Uterus (tissue), 4 donors: ENCODE results near the gene ADSS1. TPM values are rescaled to one million over a fixed set of nuclear protein-coding genes. Genes with fewer than 3 reads are reported as not detected.

Source experiments
- DNase-seq, 2 donors: peaks; one replicate each; pipeline ENCODE4 v3.0.0-alpha.2; 2019 to 2020
- H3K27ac ChIP-seq, 2 donors: fragments of 200-600 bp; sonication (generic); 1 replicate in 1 of 2; 2 replicates in 1 of 2; pipeline ENCODE4 v1.5.1; 2016 to 2018
- H3K27me3 ChIP-seq, 2 donors: fragments of 200-600 bp; sonication (generic); one replicate each; pipeline ENCODE4 v1.5.1; 2018 to 2019; ENCODE audit warnings: control low read depth in 1 of 2
- H3K36me3 ChIP-seq, 2 donors: fragments of 200-600 bp; sonication (generic); one replicate each; pipeline ENCODE4 v1.5.1; 2019; ENCODE audit warnings: control low read depth in 1 of 2
- H3K4me1 ChIP-seq, 2 donors: fragments of 200-600 bp; sonication (generic); one replicate each; pipeline ENCODE4 v1.5.1; 2018 to 2019; ENCODE audit warnings: control low read depth in 1 of 2
- H3K4me3 ChIP-seq, 2 donors: fragments of 200-600 bp; sonication (generic); 1 replicate in 1 of 2; 2 replicates in 1 of 2; pipeline ENCODE4 v1.5.1; 2018 to 2019; ENCODE audit warnings: mild to moderate bottlenecking in 1 of 2
- H3K9me3 ChIP-seq, 2 donors: fragments of 200-600 bp; sonication (generic); one replicate each; pipeline ENCODE4 v1.5.1; 2019; ENCODE audit warnings: control low read depth in 1 of 2
- CTCF ChIP-seq, 4 experiments: fragments of 200-600 bp in 2 of 4; fragments of 450-650 bp in 2 of 4; sonication (generic) in 2 of 4; IDR thresholded peaks; one replicate each; pipeline ENCODE4 v1.5.1; 2016 to 2019; ENCODE audit warnings: antibody characterized with exemption in 4 of 4, mild to moderate bottlenecking in 2 of 4, moderate library complexity in 1 of 4
- POLR2A ChIP-seq, 2 donors: fragments of 450-650 bp; IDR thresholded peaks; one replicate each; pipeline ENCODE4 v1.6.1; 2016; ENCODE audit warnings: antibody characterized with exemption in 2 of 2, mild to moderate bottlenecking in 1 of 2, moderate library complexity in 1 of 2
- intact Hi-C: fragments of 100-400 bp; cut with DNase I; formaldehyde crosslinking; loops from one replicate; pipeline ENCODE4 v1.15.1; 2023; ENCODE audit warnings: low total_unique reads
- total RNA-seq, 4 donors: library from RNA; depleted of rRNA in 3 of 4; stranded (reverse); fragments of >200 nt in 3 of 4; gene quantifications; one replicate each; pipeline versions ENCODE4 v1.1.0 to v1.2.4, GENCODE V29; 2014 to 2023
- donor health status: DM: yes; HTN: yes; CAD: no.

ADSS1 gene
- total RNA-seq, 4 donors from 2014 or later = 7.0 to 11.7 TPM; not detected in 2

DNA sequence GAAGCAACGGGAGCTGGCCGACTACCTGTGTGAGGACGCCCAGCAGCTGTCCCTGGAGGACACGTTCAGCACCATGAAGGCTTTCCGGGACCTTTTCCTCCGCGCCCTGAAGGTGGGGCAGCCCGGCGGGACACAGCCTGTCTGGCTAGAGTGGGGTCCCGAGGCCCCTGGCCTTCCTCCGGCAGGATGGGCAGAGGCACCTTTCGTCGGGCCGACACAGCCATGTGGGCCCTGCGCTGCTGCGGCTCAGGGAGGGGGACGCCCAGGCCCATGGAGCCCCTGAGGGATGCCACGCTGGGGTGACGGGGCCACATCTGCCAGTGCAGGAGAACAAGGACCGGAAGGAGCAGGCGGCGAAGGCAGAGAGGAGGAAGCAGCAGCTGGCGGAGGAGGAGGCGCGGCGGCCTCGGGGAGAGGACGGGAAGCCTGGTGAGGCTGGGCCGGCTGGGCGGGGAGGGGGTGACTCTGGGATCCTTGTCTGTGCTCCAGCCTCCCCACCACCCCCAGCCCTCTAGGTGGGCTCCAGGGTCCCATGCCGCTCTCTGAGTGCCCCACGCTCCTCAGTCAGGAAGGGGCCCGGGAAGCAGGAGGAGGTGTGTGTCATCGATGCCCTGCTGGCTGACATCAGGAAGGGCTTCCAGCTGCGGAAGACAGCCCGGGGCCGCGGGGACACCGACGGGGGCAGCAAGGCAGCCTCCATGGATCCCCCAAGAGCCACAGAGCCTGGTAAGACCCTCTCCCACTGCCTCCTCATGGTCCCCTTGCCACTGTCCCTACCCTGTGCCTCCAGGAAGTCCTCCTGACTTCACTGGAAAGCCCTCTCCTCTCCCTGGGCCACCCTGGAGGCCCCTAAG, 10.9 kb upstream of the ADSS1 start:
- no peaks in the 10 kb centered on the region for H3K36me3 ChIP-seq
- H3K4me1 ChIP-seq = no peaks in the 10 kb centered on the region
- H3K27ac ChIP-seq = no peak overlapping the region
- H3K27me3 ChIP-seq = no peaks in the 10 kb centered on the region
- intact Hi-C loops = no loop called here
- H3K4me3 ChIP-seq = no peak overlapping the region
- no peaks in the 10 kb centered on the region for H3K9me3 ChIP-seq
- no peak for TF ChIP-seq CTCF (IDR thresholded peaks at IDR 0.05)
- no peak for TF ChIP-seq POLR2A (IDR thresholded peaks at IDR 0.05)
- no peak for DNase-seq

DNA sequence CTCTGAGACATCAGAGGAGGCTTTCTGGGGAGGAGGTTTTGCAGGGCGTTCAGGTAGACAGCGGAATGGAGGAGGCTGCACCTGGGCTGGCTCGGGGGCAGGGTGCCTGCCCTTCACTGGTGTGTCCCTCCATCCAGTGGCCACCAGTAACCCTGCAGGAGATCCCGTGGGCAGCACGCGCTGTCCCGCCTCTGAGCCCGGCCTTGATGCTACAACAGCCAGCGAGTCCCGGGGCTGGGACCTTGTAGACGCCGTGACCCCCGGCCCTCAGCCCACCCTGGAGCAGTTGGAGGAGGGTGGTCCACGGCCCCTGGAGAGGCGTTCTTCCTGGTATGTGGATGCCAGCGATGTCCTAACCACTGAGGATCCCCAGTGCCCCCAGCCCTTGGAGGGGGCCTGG, 10.0 kb upstream of the ADSS1 start:
- DNase-seq = no peak
- no peak overlapping the region for H3K4me3 ChIP-seq
- H3K27ac ChIP-seq = no peak overlapping the region
- no peaks in the 10 kb centered on the region for H3K27me3 ChIP-seq
- no peak for TF ChIP-seq POLR2A (IDR thresholded peaks at IDR 0.05)
- TF ChIP-seq CTCF (IDR thresholded peaks at IDR 0.05) = no peak
- H3K4me1 ChIP-seq = no peaks in the 10 kb centered on the region
- H3K36me3 ChIP-seq = no peaks in the 10 kb centered on the region
- no peaks in the 10 kb centered on the region for H3K9me3 ChIP-seq
- intact Hi-C loops = no loop called here

- no peak for DNase-seq
- H3K4me3 ChIP-seq = no peak overlapping the region
- H3K9me3 ChIP-seq = no peaks in the 10 kb centered on the region
- no peaks in the 10 kb centered on the region for H3K27me3 ChIP-seq
- TF ChIP-seq POLR2A (IDR thresholded peaks at IDR 0.05) (no peak), CTCF (IDR thresholded peaks at IDR 0.05) (no peak)
- intact Hi-C loops = no loop called here
- H3K4me1 ChIP-seq = no peaks in the 10 kb centered on the region
- H3K36me3 ChIP-seq = no peaks in the 10 kb centered on the region
- H3K27ac ChIP-seq = no peak overlapping the region
These were observed 9.3 kb upstream of the ADSS1 start for GRCh38 chr14:104714681-104715080.

DNA sequence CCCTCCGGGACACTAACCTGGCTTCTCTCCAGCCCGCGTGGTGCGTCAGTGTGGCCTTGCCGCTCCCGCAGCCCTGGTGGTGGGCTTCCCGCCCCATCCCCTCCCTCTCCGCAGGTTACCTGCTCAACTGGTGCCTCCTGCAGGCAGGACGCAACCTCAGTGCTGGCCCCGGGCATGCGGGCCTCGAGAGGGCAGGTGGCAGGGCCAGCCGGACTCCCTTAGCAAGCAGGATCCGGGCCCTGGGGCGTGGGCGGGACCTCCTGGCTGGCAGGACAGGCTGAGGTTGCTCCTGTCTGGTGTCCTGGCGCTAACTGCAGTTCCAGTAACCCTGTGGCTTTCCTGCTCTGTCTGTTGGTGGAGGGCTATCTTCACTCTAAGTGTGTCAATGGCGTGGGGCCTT, 8.6 kb upstream of the ADSS1 start:
- H3K27me3 ChIP-seq = no peaks in the 10 kb centered on the region
- H3K4me3 ChIP-seq = no peak overlapping the region
- no peak overlapping the region for H3K27ac ChIP-seq
- H3K4me1 ChIP-seq = no peaks in the 10 kb centered on the region
- H3K36me3 ChIP-seq = no peaks in the 10 kb centered on the region
- H3K9me3 ChIP-seq = no peaks in the 10 kb centered on the region
- intact Hi-C loops = no loop called here
- DNase-seq = no peak
- TF ChIP-seq POLR2A (IDR thresholded peaks at IDR 0.05) (no peak), CTCF (IDR thresholded peaks at IDR 0.05) (no peak)

- DNase-seq = no peak
- no peaks in the 10 kb centered on the region for H3K27me3 ChIP-seq
- no peaks in the 10 kb centered on the region for H3K9me3 ChIP-seq
- no peaks in the 10 kb centered on the region for H3K36me3 ChIP-seq
- H3K4me1 ChIP-seq = no peaks in the 10 kb centered on the region
- TF ChIP-seq CTCF (IDR thresholded peaks at IDR 0.05) (no peak), POLR2A (IDR thresholded peaks at IDR 0.05) (no peak)
- no peak overlapping the region for H3K4me3 ChIP-seq
- H3K27ac ChIP-seq = no peak overlapping the region
- intact Hi-C loops = no loop called here
These were observed 8.2 kb upstream of the ADSS1 start for GRCh38 chr14:104715871-104716270.
